HL-60/S4 treated with phorbol 12-myristate 13-acetate at 8.2 ng/mL for 4 days and 3 days (cell line): ENCODE measurements around the gene HCN2.

Source experiments
- in situ Hi-C: fragments of 300-500 bp; cut with MboI; formaldehyde crosslinking; loops from 2 replicates; pipeline ENCODE4 v1.15.0; 2022; ENCODE audit warnings: low sequenced_read_pairs

HCN2 gene

GRCh38 chr19:570937-571565, 18.6 kb upstream of the HCN2 start:
- in situ Hi-C loops, result no loop called here

DNA sequence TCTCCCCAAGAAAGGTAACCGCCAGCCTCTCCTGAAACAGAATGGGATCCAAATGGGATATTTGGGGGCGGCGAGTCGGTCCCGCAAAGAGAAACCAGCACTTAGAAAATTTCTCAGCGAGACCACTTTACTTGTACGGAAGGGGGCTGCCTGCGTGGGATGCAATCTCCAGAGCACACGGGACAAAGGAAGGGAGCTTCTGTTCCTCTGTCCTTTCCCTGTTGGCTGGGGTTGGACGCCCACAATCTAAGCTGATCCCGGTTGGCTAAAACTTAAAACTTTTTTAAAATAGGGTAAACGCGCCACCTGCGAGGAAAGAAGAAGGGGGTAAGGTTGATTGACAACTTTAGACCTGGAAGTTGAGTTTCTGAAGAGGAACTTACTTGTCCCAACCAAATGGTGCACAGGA, 18.1 kb upstream of the HCN2 start:
- in situ Hi-C loops, result no loop called here

DNA sequence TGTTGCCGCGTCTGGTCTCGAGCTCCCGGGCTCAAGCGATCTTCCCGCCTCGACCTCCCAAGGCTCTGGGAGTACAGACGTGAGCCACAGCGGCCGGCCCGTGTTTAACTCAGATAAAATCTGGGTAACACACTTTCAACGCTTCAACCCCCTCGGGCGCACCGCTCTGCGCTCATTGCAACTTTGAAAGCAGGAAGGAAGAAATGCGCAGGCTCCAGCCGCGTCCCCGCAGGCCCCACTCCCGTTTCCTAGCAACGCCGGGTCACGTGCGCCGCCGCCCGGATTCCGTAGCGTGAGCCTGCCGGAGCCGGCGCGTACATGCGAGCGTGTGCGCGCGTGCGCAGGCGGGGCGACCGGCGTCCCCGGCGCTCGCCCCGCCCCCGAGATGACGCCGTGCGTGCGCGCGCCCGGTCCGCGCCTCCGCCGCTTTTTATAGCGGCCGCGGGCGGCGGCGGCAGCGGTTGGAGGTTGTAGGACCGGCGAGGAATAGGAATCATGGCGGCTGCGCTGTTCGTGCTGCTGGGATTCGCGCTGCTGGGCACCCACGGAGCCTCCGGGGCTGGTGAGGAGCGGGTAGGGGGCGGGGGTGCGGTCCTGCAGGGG, 17.4 kb upstream of the HCN2 start, which contains the start of gene BSG:
BSG (plus strand) TSS at position 457 of the 603 bp plus-strand sequence; CDS start at position 496, 39 bp downstream.
- in situ Hi-C loops, result no loop called here

GRCh38 chr19:572743-573518, 16.8 kb upstream of the HCN2 start:
- in situ Hi-C loops, result no loop called here

DNA sequence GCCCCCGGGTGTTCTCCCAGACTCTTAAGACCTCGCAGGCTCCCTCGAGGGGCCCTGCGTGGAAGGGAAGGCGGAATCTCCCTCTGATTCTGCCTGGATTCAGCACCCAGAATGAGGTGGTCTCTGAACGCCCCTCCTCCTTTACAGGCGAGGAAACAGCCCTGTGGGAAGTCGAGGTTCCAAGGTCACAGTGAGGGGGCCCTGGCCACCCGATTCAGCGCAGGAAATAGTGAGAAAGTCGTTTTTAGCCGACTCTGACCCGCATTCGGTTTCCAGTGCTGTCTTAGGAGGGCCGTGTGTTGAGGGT, 16.2 kb upstream of the HCN2 start:
- in situ Hi-C loops, result no loop called here

GRCh38 chr19:574658-575526, 14.8 kb upstream of the HCN2 start:
- in situ Hi-C loops, result no loop called here

DNA sequence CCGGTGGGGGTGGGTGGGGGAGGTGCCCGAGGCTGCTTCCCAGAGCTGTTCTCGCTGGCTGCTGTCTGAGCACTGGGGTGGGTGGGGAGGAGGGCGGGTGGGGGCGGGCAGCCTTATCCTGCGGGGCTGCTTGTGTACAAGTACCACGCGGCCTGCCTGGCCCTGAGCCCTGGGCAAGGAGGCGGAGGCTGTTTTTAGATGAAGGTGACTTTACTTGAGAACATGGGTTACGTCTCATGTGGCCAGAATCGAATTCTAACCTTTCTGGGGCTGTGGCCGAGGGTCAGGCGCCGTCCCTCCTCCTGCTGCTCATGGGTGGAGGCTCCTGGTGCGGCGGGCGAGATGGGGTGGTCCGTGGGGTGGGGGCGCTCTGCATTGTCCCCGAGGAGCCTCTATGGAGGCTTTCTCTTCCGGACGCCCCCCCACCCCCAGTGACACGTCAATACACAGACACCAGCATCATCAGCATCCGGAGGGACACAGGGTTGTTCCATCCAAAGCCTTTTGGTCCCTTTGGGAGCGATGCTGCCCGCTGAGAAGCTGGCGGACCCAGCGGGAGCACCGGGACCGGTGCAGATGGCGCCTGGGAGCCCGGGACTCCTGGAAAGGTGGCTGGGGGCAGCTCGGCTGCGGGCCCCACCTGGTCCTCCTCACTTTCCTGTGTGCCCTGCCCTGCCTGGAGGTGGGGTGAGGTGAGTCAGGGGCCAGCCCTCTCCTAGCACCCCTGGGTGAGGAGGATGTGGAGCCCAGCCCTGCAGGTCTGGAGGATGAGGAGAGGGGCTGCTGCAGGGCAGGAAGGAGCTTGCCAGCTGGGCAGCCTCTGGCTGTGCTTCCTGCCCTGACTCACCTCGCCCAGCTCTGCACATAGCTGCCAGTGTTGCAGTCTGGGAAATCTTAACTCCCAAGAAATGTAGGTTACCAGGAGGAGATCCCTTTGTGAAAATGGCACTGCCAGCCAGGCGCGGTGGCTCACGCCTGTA, 13.9 kb upstream of the HCN2 start:
- in situ Hi-C loops, result no loop called here

GRCh38 chr19:576768-577438, 12.8 kb upstream of the HCN2 start:
- in situ Hi-C loops, result no loop called here

- in situ Hi-C loops, result no loop called here
Observed at GRCh38 chr19:577439-578392, 12.0 kb upstream of the HCN2 start.

DNA sequence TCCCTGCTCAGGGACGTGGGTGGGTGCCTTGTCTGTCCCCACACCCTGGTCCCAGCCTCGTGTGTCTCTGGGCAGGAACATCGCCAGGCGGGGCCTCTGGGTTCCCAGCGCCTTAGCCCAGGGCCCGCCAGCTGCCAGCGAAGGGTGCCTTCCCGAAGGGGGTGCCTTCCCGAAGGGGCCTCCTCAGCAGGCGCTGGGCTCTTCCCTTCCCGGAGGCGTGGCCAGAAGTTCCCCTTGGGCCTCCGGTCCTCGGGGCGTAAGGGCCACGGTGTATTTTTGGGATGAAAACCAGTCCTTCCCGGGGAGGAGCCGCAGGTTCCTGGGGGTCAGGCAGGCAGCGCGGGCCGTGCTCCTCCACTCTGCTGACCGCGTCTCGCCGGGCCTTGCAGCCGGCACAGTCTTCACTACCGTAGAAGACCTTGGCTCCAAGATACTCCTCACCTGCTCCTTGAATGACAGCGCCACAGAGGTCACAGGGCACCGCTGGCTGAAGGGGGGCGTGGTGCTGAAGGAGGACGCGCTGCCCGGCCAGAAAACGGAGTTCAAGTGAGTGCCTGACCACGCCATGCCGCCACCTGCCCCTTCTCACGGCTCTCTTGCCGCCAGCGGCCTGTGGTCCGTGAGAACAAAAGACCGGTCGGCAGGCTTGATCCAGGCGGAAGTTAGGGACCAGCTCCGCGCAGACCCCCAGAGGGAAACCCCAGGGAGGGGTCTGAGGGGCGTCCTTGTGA, 10.4 kb upstream of the HCN2 start:
- in situ Hi-C loops, result no loop called here

DNA sequence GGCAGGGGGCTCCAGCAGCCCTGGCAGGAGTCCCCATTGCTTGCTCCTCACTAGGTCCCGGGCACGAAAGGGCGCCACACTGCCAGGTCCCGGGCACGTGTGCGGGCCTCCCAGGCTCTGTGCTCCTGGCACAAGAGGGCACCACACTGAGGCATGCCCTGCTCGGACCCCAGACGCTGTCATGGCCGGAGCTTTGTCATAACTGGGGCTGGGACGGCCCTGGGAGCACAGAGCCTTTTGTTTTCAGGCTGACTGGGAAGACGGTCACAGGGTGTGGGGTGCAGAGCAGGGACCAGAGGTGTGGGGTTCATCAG, 9.9 kb upstream of the HCN2 start:
- in situ Hi-C loops, result no loop called here

- in situ Hi-C loops, result no loop called here
Observed at GRCh38 chr19:580274-580835, 9.3 kb upstream of the HCN2 start.

GRCh38 chr19:581399-582111, 8.1 kb upstream of the HCN2 start:
- in situ Hi-C loops, result no loop called here

GRCh38 chr19:582497-583197, 7.0 kb upstream of the HCN2 start:
- in situ Hi-C loops, result no loop called here

DNA sequence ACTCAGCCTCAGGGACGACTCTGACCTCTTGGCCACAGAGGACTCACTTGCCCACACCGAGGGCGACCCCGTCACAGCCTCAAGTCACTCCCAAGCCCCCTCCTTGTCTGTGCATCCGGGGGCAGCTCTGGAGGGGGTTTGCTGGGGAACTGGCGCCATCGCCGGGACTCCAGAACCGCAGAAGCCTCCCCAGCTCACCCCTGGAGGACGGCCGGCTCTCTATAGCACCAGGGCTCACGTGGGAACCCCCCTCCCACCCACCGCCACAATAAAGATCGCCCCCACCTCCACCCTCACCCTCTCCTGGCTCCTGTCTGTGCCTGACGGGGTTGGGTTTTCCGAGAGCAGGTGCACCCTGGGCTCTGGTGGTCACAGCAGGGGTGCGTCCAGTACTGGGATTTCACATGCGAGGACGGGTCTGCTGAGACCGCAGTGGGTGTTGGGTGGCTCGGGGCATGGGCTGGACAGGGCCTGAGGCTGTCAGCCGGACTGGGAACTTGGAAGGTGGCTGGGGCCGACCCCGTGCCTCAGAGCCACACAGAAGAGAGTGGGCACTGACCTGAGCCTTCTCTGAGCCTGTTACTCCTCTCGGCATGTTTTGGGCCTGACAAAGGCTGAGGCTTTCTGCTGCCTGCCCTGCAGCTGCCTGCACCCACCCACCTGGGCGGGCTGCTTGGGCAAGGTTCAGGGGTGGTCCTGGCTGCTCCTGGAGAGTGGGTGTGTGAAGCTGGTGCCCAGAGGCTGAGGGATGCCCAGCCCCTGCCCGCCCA, 6.3 kb upstream of the HCN2 start:
- in situ Hi-C loops, result no loop called here

DNA sequence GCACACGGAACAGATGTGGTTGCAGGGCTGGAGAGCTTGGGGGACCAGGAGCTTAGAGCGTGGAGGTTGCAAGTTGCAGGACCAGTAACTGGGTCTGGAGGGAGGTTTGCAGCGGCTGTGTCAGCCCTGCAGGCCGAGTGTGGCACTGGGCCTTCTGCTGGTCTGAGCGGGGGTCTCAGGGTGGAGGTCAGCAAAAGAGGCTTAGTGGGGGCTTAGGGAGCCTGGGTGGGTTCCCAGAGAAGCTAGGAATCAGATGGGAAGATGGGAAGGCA, 5.8 kb upstream of the HCN2 start:
- in situ Hi-C loops, result no loop called here
